ENCODE results near the gene GIPC1.
A peak's percentile ranks its signal among the peaks of the same experiment; 100 is the strongest.

GIPC1 gene

DNA sequence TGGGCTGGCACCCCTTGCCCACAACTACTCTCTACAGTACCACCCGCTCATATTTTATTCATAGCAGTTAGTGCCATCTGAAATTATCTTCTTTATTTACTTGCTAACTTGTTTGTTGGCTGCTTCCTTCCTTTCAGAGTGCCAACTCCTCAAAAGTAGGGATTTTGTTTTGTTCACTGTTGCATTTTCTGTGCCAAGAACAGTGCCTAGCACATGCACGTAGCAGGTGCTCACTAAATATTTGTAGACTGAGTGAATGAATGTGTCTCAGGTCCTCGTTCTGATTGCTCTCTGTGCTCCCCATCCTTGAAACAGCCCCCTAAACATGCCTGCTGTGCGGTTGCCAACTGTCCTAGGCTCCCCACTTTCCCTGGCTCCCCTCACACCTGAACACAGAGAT lies 1.5 kb downstream of the GIPC1 start:
- DNase-seq (ENCODE audit: low read depth) = no peak

DNA sequence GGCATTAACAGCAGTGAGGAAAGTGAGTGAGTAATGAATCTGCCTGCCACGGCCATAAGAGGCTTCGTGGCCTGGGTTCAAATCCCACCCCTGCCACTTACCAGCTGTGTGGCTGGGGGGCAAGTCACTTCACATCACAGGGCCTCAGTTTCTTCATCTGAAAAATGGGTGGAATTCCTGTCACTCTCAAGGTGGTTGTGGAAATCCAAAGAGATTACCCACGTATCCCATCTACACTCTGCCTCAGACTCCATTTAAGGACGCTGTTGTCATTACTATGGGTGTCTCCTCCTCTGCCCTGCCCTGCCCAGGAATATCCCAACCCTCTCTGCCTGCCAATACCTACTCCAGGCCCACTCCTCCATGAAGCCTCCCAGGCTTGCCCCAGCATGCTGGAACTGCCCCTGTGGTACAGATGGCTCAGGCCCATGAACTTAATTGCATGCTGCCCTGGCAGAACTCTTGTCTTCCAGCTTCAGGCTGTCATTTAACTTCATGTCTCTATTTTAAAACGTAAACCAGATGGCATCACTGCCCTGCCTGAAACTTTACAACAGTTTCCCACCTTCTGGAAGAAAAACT lies 3.1 kb downstream of the GIPC1 start:
- no peak for DNase-seq (ENCODE audit: low read depth)

DNA sequence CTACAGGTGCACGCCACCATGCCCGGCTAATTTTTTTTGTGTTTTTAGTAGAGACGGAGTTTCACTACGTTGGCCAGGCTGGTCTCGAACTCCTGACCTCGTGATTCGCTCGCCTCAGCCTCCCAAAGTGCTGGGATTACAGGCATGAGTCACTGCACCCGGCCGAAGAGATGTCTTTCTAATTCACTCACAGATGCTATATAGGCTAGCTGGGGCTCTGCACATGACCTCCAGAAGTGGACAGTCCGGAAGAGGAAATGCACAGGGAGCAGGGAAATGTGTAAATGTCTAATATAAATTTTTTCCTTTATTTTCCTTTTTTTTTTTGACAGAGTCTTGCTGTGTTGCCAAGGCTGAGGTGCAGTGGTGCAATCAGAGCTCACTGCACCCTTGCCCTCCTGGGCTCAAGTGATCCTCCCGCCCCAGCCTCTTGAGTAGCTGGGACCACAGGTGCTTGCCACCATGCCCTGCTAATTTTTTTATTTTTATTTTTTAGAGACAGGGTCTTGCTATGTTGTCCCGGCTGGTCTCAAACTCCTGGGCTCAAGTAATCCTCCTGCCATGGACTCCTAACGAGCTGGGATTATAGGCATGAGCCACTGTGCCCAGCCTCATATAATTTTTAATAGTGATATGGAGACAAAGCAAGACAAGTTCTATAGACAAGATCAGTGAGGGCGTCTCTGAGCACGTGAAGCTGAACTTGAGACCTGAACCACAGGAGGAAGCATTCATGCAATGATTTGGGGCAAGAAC lies 8.4 kb downstream of the GIPC1 start:
- no peak for DNase-seq (ENCODE audit: low read depth)

DNA sequence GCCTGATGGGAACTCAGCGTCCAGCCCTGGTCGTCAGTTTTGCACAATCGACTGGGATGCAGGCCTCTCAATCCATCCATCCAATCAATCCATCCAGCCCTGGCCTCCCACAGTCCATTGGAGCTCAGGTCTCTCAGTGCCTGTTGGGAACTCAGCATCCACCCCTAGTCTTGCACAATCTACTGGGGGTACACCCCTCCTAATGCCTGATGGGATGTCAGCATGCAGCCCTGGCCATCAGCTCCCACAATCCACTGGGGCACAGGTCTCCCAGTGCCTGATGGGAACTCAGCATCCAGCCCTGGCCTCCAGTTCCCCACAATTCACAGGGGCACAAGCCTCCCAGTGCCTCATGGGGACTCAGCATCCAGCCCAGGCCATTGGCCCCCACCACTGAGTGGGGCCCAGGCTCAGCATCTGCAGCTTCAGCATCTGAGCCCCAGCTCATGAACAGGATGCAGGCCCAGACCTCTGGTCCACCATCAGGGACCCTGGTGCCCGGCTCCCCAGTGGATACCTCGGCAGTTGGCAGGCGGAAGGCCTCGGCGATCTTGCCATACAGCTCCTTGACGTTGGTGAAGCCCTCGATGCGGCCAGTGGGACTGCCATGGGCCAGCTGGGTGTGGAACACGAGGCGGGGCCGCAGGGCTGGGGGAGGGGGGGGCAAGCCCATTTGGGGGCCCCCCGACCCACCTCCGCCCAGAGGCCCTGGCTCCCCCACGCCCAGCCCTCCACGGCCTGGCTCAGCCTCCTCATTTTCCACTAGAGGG lies 13.6 kb downstream of the GIPC1 start:
- no peak for DNase-seq (ENCODE audit: low read depth)

GRCh38 chr19:14480700-14481079 lies 15.2 kb downstream of the GIPC1 start:
- DNase-seq (ENCODE audit: low read depth) = no peak

- no peak for DNase-seq (ENCODE audit: low read depth)
Measured at GRCh38 chr19:14479975-14480699, 15.8 kb downstream of the GIPC1 start.

DNA sequence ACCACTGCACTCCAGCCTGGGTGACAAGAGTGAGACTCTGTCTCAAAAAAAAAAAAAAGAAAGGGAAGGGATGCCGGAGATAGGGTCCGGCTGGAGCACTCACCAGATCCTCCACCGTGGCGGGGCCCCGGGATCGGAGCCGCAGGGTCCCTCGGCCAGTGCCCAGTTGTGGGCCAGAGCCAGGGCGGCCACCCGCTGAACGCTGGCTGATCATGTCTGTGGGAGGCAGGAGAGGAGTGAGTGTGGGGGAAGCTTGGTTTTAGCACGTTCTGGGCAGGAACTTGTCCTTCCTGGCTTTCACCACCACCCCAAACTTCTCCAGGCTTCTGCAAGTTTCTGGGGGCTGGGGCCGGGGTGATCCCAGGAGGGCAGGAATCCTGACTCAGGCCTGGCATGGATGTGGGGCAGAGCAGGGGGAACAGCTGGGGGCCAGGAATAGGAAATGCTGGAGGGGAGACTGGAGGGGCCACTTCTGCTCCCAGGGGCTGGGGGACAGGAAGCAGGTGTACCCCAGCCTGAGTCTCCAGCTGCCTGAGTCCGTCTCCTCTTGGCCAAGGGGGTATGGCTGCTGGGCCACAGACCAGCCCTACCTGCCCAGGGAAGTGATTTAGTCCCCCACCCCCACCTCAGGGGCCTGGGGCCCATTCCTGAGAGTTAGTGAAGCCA lies 16.5 kb downstream of the GIPC1 start:
- no peak for DNase-seq (ENCODE audit: low read depth)

DNA sequence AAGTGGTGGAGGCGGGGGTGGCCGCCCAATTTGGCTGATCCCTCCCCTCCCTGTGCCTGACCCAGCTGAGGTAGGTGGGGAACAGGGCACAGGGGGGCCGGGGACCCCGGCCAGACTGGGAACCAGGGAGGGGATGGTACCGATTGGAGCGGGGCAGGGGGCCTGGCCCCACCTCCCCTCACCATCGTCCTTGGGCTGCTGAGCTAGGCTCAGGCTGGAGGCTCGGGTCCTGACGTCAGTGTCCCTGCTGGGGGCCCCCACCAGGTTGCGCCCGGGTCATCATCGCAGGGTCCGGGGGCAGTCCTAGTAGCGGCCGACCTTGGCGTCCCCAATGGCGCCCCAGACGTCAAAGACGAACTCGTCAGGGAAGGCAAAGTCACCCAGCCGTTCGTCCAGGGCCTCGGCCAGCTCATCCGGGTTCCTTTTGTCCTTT lies 17.8 kb downstream of the GIPC1 start:
- DNase-seq (ENCODE audit: low read depth) = no peak

- DNase-seq (ENCODE audit: low read depth) = no peak
Measured at GRCh38 chr19:14477418-14478112, 18.4 kb downstream of the GIPC1 start.

GRCh38 chr19:14476673-14477401 lies 19.1 kb downstream of the GIPC1 start:
- DNase-seq (ENCODE audit: low read depth) = peak; percentile 77

DNA sequence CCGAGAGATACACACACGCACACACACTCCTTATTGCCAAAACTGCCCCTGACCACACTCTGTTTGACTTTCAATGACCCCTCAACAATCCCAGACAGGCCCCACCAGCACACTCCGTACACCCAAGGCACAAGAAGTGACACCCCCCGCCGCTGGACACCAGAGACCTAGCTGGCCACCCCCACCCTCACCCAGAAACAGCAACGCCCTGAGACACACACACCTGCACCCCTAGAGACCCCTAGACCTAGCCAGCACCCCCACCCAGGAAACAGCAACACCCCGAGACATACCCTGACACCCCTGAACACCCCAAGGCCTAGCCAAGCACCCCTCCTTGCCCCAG lies 19.6 kb downstream of the GIPC1 start:
- no peak for DNase-seq (ENCODE audit: low read depth)

DNA sequence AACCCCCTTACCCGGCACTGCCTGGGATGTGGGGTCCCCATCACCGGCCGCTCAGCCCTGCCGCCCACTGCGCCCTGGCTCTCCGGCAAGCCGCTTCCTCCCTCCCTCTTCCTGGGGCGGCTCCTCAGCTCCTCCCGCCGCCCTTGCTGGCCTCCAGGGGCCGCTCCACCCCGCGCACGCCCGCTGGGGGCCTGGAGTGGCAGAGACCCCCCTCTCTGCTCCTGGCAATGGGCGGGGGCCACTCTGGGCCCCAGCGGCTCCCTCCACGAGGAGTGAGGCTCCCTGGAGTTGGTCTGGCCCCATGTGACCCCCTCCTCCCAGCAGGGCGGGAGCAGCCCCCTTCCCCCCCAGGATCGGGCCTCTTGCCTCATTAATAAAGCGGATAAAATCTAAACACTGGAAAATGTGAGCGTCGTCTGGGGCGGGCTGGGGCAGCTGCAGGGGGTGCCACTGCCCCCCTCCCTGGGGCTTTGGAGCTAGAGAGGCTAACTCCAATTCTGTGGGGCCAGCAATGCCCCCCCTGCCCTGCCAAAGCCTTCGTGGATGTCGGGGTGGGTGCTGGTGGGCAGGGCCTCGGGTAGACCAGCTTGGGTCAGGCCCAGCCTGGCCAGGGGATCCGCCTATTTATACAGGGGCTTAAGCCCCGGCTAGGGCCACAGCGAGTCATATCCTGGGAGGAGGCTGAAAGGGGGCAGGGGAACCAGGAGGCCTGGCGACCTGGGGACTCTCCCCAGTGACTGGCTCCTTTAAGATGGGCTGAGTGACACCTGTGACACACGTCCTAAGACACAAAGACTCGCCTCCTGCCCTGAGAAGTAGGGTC lies 20.5 kb downstream of the GIPC1 start, which contains the start of gene PTGER1:
Gene PTGER1, minus strand, starts transcription at position 104 of the 823 bp plus-strand sequence. CDS start 1,034 bp downstream, outside the sequence.
- DNase-seq (ENCODE audit: low read depth) = no peak

DNA sequence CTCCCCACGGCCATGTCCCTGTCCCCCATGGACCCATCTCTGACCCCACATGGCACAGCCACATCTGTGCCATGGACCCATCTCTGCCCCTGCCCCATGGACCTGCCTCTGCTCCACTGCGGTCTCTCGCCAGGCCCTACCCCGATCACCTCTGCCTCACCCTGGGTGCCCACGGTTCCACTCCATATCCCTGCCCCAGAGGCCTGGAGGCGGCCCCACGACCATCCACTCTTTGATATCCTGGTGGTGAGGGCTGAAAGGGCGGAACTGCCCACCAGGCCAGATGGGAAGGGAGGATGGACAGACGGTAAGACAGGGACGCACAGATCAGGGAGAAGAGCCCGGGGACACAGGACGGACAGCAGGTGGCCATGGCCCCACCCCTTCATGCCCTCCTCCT lies 21.1 kb downstream of the GIPC1 start:
- DNase-seq (ENCODE audit: low read depth) = no peak

DNA sequence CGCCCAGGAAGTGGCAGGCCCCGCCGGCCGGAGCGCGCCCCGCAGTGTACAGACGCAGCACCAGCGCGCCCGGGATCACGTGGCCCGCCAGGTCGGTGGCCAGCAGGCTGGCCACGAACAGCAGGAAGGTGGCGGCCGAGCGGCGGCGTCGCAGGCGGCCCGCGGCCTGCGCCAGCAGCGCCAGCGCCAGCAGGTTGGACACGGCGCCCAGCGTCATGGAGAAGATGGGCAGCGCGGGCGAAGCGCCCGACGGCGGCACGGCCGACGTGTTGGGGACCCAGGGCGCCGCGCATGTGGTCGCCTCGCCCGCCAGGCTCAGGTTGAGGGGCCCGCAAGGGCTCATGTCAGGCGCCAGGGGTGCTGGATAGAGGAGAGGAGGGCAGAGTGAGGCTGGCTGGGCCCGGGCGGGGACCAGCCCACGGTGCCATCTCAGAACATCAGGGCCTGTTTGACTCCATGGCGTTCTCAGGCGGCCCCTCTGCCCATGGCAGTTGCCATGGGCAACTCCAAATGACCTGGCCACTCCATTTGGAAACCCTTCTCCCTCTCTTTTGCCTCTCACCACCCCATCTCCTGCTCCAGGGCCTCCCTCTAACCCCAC lies 21.8 kb downstream of the GIPC1 start:
- no peak for DNase-seq (ENCODE audit: low read depth)

- no peak for DNase-seq (ENCODE audit: low read depth)
Measured at GRCh38 chr19:14473073-14473977, 22.6 kb downstream of the GIPC1 start.

DNA sequence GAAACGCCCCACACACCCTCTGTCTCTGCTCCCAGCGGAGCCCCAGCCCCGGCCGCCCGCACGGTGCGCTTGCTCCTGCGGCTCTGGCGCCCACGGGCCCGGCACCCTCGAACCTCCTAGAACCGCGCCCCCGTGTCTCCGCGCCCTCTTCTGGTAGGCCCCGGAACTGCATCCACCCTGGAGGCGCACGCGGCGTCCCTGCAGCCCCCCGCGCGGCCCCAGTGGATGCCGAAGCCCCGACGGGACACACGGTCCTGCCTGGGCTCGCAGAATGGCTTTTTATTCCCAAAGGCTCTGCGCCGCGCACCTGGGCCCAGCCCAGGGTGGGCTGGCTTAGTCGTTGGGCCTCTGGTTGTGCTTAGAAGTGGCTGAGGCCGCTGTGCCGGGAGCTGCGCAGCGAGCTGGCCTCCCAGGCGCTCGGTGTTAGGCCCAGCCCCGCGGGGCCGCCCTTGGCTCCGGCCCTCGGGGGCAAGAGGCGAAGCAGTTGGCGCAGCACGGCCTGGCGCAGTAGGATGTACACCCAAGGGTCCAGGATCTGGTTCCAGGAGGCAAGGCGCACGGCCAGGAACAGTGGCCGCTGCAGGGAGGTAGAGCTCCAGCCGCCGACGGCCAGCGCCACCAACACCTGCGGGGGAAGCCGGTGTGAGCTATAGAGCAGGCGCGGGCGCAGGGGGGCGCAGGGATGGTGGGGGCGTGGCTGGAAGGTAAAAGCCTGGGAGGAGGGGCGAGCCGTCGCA lies 23.6 kb downstream of the GIPC1 start:
- peak; percentile 32 for DNase-seq (ENCODE audit: low read depth)

- DNase-seq (ENCODE audit: low read depth) = no peak
Measured at GRCh38 chr19:14471436-14472187, 24.3 kb downstream of the GIPC1 start.

Measured in fibroblast of gingiva (primary cell).